ENCODE measurements around the gene CEP164.
"Not testable (repeated sequence)": the region's sequence is repeated elsewhere in the genome, so short reads cannot be mapped to it uniquely, and the experiment has no call there.

Gene CEP164

GRCh38 chr11:117449111-117449693 lies 121.5 kb downstream of the CEP164 start:
- Histone ChIP-seq H3K9me3 (ENCODE audit: control insufficient read depth, insufficient read depth, low read length) (0 out of 2 replicates have a peak, but pooled peaks cover 2% of the 10 kb centered on the region), H3K4me1 (ENCODE audit: insufficient read depth, low read length) (no peaks in the 10 kb centered on the region), H3K36me3 (ENCODE audit: insufficient read depth, low read length) (no peaks in the 10 kb centered on the region), H3K9ac (ENCODE audit: low read depth, low read length) (no peak overlapping the region)

- Histone ChIP-seq H3K9me3 (ENCODE audit: control insufficient read depth, insufficient read depth, low read length) (peaks cover 6% of the 10 kb centered on the region), H3K9ac (ENCODE audit: low read depth, low read length) (no peak overlapping the region), H3K4me1 (ENCODE audit: insufficient read depth, low read length) (no peaks in the 10 kb centered on the region; the same call in 1 of the 2 replicates), H3K36me3 (ENCODE audit: insufficient read depth, low read length) (no peaks in the 10 kb centered on the region)
These were observed 126.4 kb downstream of the CEP164 start for GRCh38 chr11:117453886-117454563.

- H3K9ac ChIP-seq (ENCODE audit: low read depth, low read length): no peak overlapping the region
- H3K9me3 ChIP-seq (ENCODE audit: control insufficient read depth, insufficient read depth, low read length): peaks cover 4% of the 10 kb centered on the region
- no peaks in the 10 kb centered on the region for H3K36me3 ChIP-seq (ENCODE audit: insufficient read depth, low read length)
- H3K4me1 ChIP-seq (ENCODE audit: insufficient read depth, low read length): no peaks in the 10 kb centered on the region; the same call in 1 of the 2 replicates
These were observed 126.9 kb downstream of the CEP164 start for GRCh38 chr11:117454564-117454917.

DNA sequence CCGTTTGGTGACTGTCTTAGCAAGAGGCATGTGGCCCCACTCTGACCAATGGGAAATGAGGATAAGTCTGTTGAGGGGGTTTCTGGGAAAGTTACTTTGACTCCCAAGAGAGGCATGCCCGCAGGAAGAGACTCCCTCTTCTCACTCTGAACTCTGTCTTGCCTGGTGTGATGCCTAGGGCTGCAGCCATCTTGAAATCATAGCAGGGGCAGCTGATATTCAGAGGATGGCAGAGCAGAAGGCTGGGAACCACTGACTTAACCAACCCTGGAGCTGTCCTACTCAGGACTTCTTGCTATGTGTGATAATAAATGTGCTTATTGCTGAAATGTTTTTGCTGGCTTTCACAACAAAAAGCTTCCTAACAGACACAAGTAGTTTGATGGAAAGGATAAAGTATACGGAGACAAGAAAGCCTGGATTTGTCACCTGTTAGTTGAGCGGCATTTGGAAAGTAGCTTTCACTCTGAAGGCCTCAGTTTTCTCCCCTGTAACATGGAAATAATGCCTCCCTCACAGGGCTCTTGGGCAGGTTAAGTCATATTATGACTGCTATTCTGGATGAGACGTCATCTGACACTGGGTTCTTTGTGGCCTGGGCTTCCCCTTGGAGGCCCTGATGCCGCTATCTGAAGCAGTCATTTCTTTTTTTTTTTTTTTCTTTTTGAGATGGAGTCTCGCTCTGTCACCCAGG lies 128.5 kb downstream of the CEP164 start:
- peaks cover 3% of the 10 kb centered on the region for H3K9me3 ChIP-seq (ENCODE audit: control insufficient read depth, insufficient read depth, low read length)
- H3K9ac ChIP-seq (ENCODE audit: low read depth, low read length): no peak overlapping the region
- H3K36me3 ChIP-seq (ENCODE audit: insufficient read depth, low read length): no peaks in the 10 kb centered on the region
- H3K4me1 ChIP-seq (ENCODE audit: insufficient read depth, low read length): no peaks in the 10 kb centered on the region; the same call in 1 of the 2 replicates

DNA sequence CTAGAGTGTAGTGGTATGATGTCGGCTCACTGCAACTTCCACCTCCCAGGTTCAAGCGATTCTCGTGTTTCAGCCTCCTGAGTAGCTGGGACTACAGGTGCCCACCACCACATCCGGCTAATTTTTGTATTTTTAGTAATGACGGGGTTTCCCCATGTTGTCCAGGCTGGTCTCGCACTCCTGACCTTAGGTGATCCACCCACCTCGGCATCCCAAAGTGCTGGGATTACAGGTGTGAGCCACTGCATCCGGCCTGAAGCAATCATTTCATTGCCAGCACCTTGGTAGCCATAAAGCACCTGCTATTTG lies 129.0 kb downstream of the CEP164 start:
- H3K9ac ChIP-seq (ENCODE audit: low read depth, low read length); H3K4me1 ChIP-seq (ENCODE audit: insufficient read depth, low read length); H3K36me3 ChIP-seq (ENCODE audit: insufficient read depth, low read length); H3K9me3 ChIP-seq (ENCODE audit: control insufficient read depth, insufficient read depth, low read length): not testable (repeated sequence)

DNA sequence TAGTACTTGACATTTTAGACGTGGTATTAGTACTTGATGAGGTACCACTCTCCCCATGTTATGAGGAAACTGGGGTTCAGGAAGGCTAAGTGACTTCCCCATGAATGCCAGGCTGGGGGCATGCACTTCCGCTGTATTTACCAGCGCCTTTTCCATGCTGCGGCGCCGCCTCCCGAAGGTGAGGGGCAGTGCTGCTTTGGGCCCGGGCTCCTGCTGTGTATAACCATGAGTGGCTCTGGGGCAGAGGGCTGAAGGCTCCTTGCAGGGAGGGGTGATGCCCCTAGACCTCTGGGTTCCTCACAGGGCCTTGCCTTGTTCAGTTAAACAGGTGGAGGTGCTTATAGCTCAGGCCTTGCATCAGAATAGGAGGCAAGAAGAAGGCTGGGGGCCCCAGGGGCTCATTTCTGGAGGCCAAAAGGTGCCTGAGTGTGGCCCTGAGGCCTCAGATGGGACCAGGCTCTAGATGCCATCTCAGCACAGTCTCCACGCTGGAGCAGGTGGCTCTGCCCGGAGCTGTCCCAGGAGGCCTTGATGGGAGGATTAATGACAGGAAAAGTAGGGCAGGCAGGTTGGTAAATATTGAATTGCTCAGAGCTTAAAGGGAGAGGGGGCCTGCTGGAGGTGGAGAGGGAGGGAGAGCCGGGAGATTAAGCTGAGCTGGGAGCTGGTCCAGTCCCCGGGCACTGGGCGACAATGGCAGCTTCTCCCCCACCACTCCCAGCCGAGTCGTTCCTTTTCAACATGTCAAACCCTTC lies 129.6 kb downstream of the CEP164 start:
- H3K36me3 ChIP-seq (ENCODE audit: insufficient read depth, low read length): no peaks in the 10 kb centered on the region
- no peak overlapping the region for H3K9ac ChIP-seq (ENCODE audit: low read depth, low read length)
- H3K9me3 ChIP-seq (ENCODE audit: control insufficient read depth, insufficient read depth, low read length): peaks cover 3% of the 10 kb centered on the region
- no peaks in the 10 kb centered on the region; the same call in 1 of the 2 replicates for H3K4me1 ChIP-seq (ENCODE audit: insufficient read depth, low read length)

DNA sequence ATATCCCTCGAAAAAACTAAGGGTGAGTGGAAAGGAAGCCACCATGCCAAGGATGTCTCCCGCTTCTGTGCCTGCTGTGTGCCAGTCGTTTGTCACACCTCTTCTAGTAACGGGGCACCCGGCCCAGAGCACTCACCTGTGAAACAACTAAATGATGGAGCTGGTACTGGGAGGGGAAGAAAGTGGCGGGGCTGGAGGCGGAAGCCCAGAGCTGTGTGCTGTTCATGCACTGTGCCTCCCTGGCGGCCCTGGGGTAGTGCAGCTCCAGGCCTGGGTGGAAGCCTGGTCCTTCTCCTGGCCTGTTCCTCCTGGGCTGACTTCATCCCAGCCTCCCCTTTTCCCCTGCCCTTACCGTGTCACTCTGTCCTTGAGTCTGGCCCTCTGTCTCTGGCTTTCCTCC lies 130.2 kb downstream of the CEP164 start:
- H3K4me1 ChIP-seq (ENCODE audit: insufficient read depth, low read length): no peaks in the 10 kb centered on the region; the same call in 1 of the 2 replicates
- no peak overlapping the region for H3K9ac ChIP-seq (ENCODE audit: low read depth, low read length)
- H3K36me3 ChIP-seq (ENCODE audit: insufficient read depth, low read length): no peaks in the 10 kb centered on the region
- H3K9me3 ChIP-seq (ENCODE audit: control insufficient read depth, insufficient read depth, low read length): peaks cover 3% of the 10 kb centered on the region

- Histone ChIP-seq H3K9ac (ENCODE audit: low read depth, low read length) (no peak overlapping the region), H3K36me3 (ENCODE audit: insufficient read depth, low read length) (no peaks in the 10 kb centered on the region), H3K4me1 (ENCODE audit: insufficient read depth, low read length) (no peaks in the 10 kb centered on the region; the same call in 1 of the 2 replicates), H3K9me3 (ENCODE audit: control insufficient read depth, insufficient read depth, low read length) (peaks cover 3% of the 10 kb centered on the region)
These were observed 130.8 kb downstream of the CEP164 start for GRCh38 chr11:117458275-117459122.

DNA sequence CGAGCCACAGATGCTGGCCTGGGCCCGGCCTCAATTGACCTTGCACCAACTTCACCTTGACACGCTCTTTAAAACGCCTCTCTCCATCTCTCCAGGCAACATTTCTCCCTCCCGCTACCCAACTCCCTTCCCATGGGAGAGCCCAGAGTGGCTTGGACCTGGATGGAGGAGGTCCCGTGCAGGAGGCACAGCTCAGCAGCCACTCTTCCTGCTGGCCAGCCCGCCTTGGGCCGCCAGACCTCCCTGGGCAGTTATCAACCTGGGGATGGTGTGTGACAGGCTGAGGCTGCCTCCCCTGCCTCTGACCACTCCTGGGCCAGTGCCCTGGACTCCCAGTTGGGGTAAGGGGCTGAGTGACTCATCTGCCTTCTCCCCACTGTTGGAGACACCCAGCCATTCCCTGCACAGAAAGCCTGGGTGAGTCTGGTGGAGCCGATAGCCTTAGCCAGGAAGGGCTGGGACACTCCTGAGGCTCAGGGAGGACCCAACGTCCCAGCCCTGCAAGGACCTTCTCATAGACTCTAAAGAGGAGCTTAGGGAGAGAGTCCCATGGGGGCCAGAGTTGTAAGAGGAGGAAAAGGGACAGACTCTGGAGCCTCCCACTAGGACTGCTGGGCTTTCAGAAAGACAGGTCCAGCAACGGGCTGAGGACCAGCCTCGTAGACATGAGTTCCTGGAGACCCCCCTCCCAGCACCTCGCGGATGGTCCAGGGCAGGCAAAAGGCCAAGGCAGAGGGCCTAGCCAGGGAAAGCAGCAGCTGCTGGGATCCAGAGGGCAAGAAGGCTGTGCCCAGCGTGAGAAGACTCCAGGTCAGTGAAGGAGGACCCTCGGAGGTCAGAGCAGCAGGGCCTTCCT lies 131.7 kb downstream of the CEP164 start:
- Histone ChIP-seq H3K4me1 (ENCODE audit: insufficient read depth, low read length) (no peaks in the 10 kb centered on the region; the same call in 1 of the 2 replicates), H3K36me3 (ENCODE audit: insufficient read depth, low read length) (no peaks in the 10 kb centered on the region), H3K9me3 (ENCODE audit: control insufficient read depth, insufficient read depth, low read length) (peaks cover 3% of the 10 kb centered on the region), H3K9ac (ENCODE audit: low read depth, low read length) (no peak overlapping the region)

DNA sequence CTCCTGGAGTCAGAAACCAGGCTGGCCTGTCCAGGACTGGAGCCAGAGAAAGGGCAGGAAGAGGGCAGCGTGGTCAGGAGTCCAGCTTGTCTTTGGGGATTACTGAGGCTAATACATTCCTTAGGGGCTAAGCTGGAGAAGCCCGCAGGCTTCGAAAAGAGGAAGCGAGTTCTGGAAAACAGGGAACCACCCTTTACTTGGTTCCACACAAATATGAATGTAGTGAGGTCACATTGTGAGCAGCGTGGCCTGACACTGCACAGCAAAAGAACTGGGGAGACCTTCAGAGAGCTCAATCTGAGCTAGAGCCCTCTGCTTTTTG lies 132.3 kb downstream of the CEP164 start:
- Histone ChIP-seq H3K9ac (ENCODE audit: low read depth, low read length) (no peak overlapping the region), H3K9me3 (ENCODE audit: control insufficient read depth, insufficient read depth, low read length) (no peaks in the 10 kb centered on the region; the same call in 1 of the 2 replicates), H3K4me1 (ENCODE audit: insufficient read depth, low read length) (no peaks in the 10 kb centered on the region; the same call in 1 of the 2 replicates), H3K36me3 (ENCODE audit: insufficient read depth, low read length) (no peaks in the 10 kb centered on the region)

- Histone ChIP-seq H3K9me3 (ENCODE audit: control insufficient read depth, insufficient read depth, low read length) (no peaks in the 10 kb centered on the region), H3K4me1 (ENCODE audit: insufficient read depth, low read length) (no peaks in the 10 kb centered on the region; the same call in 1 of the 2 replicates)
These were observed 133.9 kb downstream of the CEP164 start for GRCh38 chr11:117461396-117462182.

DNA sequence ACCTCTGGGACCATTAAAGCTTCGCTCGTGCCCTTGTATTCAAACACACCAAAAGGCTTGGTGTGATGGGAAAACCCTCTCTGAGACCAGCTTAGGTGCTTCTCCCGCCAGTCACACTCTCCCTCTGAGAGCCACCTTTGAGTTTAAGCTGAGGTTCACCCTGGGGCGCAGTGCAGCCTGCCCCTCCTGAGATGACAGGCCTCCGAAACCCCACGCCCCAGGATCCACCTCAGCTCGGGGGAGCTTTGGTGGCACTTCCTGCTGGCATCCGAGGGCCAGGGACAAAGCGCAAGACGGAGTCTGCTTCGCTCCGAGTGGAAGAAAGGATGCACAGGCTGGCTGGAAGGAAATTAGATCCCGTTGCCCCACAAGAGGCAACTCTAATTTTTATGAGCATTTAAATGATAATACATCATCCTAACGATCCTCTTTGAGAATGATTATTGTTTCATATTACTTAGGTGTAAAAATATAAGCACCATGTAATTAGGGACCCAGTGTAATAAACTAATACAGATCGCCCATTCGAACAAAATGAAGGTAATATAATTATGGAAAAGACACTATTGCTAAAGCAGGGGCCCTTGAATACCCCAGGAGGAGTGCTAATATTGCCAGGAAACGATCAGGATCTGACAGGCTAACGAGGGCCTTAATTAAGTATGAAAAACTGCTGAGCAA lies 134.7 kb downstream of the CEP164 start:
- no peaks in the 10 kb centered on the region; the same call in 1 of the 2 replicates for H3K4me1 ChIP-seq (ENCODE audit: insufficient read depth, low read length)
- no peaks in the 10 kb centered on the region for H3K9me3 ChIP-seq (ENCODE audit: control insufficient read depth, insufficient read depth, low read length)

More at GRCh38 chr11:117461396-117462182, 133.9 kb downstream of the CEP164 start:
- no peak overlapping the region for H3K9ac ChIP-seq (ENCODE audit: low read depth, low read length)
- H3K36me3 ChIP-seq (ENCODE audit: insufficient read depth, low read length): no peaks in the 10 kb centered on the region

More for the DNA sequence above, 134.7 kb downstream of the CEP164 start:
- Histone ChIP-seq H3K36me3 (ENCODE audit: insufficient read depth, low read length) (no peaks in the 10 kb centered on the region), H3K9ac (ENCODE audit: low read depth, low read length) (no peak overlapping the region)

Data from ES-I3 (cell line).